Keratinocyte (primary cell): ENCODE data around the gene CFAP73. TPM values are rescaled to one million over a fixed set of nuclear protein-coding genes. Genes with fewer than 3 reads are reported as not detected.

Source experiments
- DNase-seq: peaks from one replicate; pipeline ENCODE4 v3.0.0-alpha.2; 2011; ENCODE audit warnings: low read depth, missing footprints, low spot score
- FAIRE-seq: peaks from 2 replicates; lab custom pipeline; 2011; peaks lifted over from hg19 to GRCh38; lab: Jason Lieb, UNC
- H2AFZ ChIP-seq: 2 replicates; pipeline ENCODE4 v1.6.0; 2012; ENCODE audit warnings: low read length, control low read depth, inconsistent platforms; ENCODE audit not compliant: control insufficient read depth
- H3K27ac ChIP-seq: 2 replicates; pipeline ENCODE4 v1.5.1; 2011; ENCODE audit warnings: low read length; ENCODE audit not compliant: control insufficient read depth, insufficient read depth
- H3K27me3 ChIP-seq: 3 replicates; pipeline ENCODE4 v1.6.0; 2011; ENCODE audit warnings: low read length; ENCODE audit not compliant: control insufficient read depth, insufficient read depth; ENCODE audit errors: extremely low read depth
- H3K36me3 ChIP-seq, 2 experiments: 2 replicates in 1 of 2; 3 replicates in 1 of 2; pipeline ENCODE4 v1.5.1; 2011; ENCODE audit warnings: low read length in 2 of 2, mild to moderate bottlenecking in 1 of 2; ENCODE audit not compliant: control insufficient read depth in 2 of 2, insufficient read depth in 2 of 2; ENCODE audit errors: extremely low read depth in 1 of 2
- H3K4me1 ChIP-seq: 3 replicates; pipeline ENCODE4 v1.5.1; 2011; ENCODE audit warnings: low read length; ENCODE audit not compliant: control insufficient read depth, insufficient read depth; ENCODE audit errors: extremely low read depth
- H3K4me2 ChIP-seq: 3 replicates; pipeline ENCODE4 v1.6.0; 2011; ENCODE audit warnings: low read depth, low read length; ENCODE audit not compliant: control insufficient read depth, insufficient read depth; ENCODE audit errors: extremely low read depth
- H3K4me3 ChIP-seq, 3 experiments: fragments of 200-600 bp in 1 of 3; sonication (generic) in 1 of 3; 2 replicates in 2 of 3; 3 replicates in 1 of 3; pipeline ENCODE4 v1.5.1; 2011 to 2016; ENCODE audit warnings: low read length in 3 of 3, mild to moderate bottlenecking in 3 of 3, control low read depth in 2 of 3, inconsistent platforms in 1 of 3, low read depth in 1 of 3, mixed read lengths in 1 of 3, mixed run types in 1 of 3, moderate library complexity in 1 of 3; ENCODE audit not compliant: control insufficient read depth in 2 of 3, insufficient read depth in 2 of 3; ENCODE audit errors: extremely low read depth in 1 of 3
- H3K79me2 ChIP-seq: 2 replicates; pipeline ENCODE4 v1.6.0; 2012; ENCODE audit warnings: low read length; ENCODE audit not compliant: control insufficient read depth, insufficient read depth
- H3K9ac ChIP-seq: 3 replicates; pipeline ENCODE4 v1.6.0; 2011; ENCODE audit warnings: low read length; ENCODE audit not compliant: control insufficient read depth, insufficient read depth; ENCODE audit errors: extremely low read depth
- H3K9me1 ChIP-seq: 3 replicates; pipeline ENCODE4 v1.6.0; 2011; ENCODE audit warnings: low read length; ENCODE audit not compliant: control insufficient read depth, insufficient read depth; ENCODE audit errors: extremely low read depth
- H3K9me3 ChIP-seq: 2 replicates; pipeline ENCODE4 v1.5.1; 2012; ENCODE audit warnings: low read depth, low read length; ENCODE audit not compliant: control insufficient read depth
- H4K20me1 ChIP-seq: 3 replicates; pipeline ENCODE4 v1.6.0; 2011; ENCODE audit warnings: low read length; ENCODE audit not compliant: control insufficient read depth, insufficient read depth; ENCODE audit errors: extremely low read depth
- CTCF ChIP-seq, 3 experiments: IDR thresholded peaks in 1 of 3; conservative IDR thresholded peaks in 1 of 3; optimal IDR thresholded peaks in 1 of 3; 2 replicates in 2 of 3; 3 replicates in 1 of 3; pipeline versions ENCODE3 to v1.5.1; 2011; ENCODE audit warnings: low read length in 3 of 3, mild to moderate bottlenecking in 3 of 3, moderate library complexity in 2 of 3, control low read depth in 1 of 3, inconsistent platforms in 1 of 3; ENCODE audit not compliant: insufficient read depth in 2 of 3; ENCODE audit errors: extremely low read depth in 1 of 3
- EZH2 ChIP-seq: IDR thresholded peaks from one replicate; pipeline ENCODE4 v1.6.1; 2012; ENCODE audit warnings: inconsistent platforms, mild to moderate bottlenecking, low read length, moderate library complexity
- dilution Hi-C: fragments of 300-500 bp; cut with MboI; formaldehyde crosslinking; loops from one replicate; pipeline ENCODE4 v1.7.0; 2020; ENCODE audit warnings: low sequenced_read_pairs; ENCODE audit not compliant: extremely low pct_ligation_motif_present
- polyA plus RNA-seq, 5 experiments: library from polyadenylated mRNA; depleted of rRNA in 3 of 5; stranded (reverse) in 3 of 5; stranded (forward) in 1 of 5; unstranded in 1 of 5; fragments of >200 nt; gene quantifications; 1 replicate in 1 of 5; 2 replicates in 3 of 5; 3 replicates in 1 of 5; pipeline versions ENCODE4 v1.2.1 to v1.2.3, GENCODE V29; 2011 to 2012; ENCODE audit warnings: missing spikeins in 2 of 5, low read depth in 1 of 5, low replicate concordance in 1 of 5

Gene CFAP73
- polyA plus RNA-seq, 1 donor (not counting 4 experiments of a cell fraction or from before 2014, with no cell fraction given), result not detected

GRCh38 chr12:113129664-113130456 lies 19.7 kb upstream of the CFAP73 start:
- no peak for DNase-seq
- Histone ChIP-seq H3K4me2 (no peak overlapping the region), H3K9ac (no peak overlapping the region), H3K36me3 (no peaks in the 10 kb centered on the region), H3K79me2 (no peaks in the 10 kb centered on the region), H3K27ac (no peak overlapping the region), H3K27me3 (peaks cover 7% of the 10 kb centered on the region), H3K4me3 (no peak overlapping the region), H3K4me1 (no peaks in the 10 kb centered on the region), H3K9me3 (no peaks in the 10 kb centered on the region), H3K9me1 (no peaks in the 10 kb centered on the region), H2AFZ (no peak overlapping the region), H4K20me1 (no peaks in the 10 kb centered on the region)
- TF ChIP-seq CTCF (optimal IDR thresholded peaks at IDR 0.05 in 1 of 3, IDR thresholded peaks at IDR 0.05 in 1 of 3, conservative IDR thresholded peaks at IDR 0.05 in 1 of 3; ENCODE audit: extremely low read depth in 1 of 3, insufficient read depth in 2 of 3, low read length in 3 of 3) (no peak), EZH2 (no peak)
- FAIRE-seq, result no peak
- dilution Hi-C loops, result no loop called here

GRCh38 chr12:113130457-113131135 lies 18.9 kb upstream of the CFAP73 start:
- no peak overlapping the region for H2AFZ ChIP-seq
- H3K9ac ChIP-seq, result no peak overlapping the region
- H3K4me3 ChIP-seq, result no peak overlapping the region
- peaks cover 8% of the 10 kb centered on the region for H3K27me3 ChIP-seq
- H4K20me1 ChIP-seq, result no peaks in the 10 kb centered on the region
- H3K4me2 ChIP-seq, result no peak overlapping the region
- DNase-seq (no peak), FAIRE-seq (no peak)
- no peak overlapping the region for H3K27ac ChIP-seq
- no peaks in the 10 kb centered on the region for H3K4me1 ChIP-seq
- no peak for TF ChIP-seq EZH2
- TF ChIP-seq CTCF (optimal IDR thresholded peaks at IDR 0.05 in 1 of 3, IDR thresholded peaks at IDR 0.05 in 1 of 3, conservative IDR thresholded peaks at IDR 0.05 in 1 of 3; ENCODE audit: extremely low read depth in 1 of 3, insufficient read depth in 2 of 3, low read length in 3 of 3), result peak in 1 of 3 experiments; percentile 35
- H3K9me1 ChIP-seq, result no peaks in the 10 kb centered on the region
- H3K36me3 ChIP-seq, result no peaks in the 10 kb centered on the region
- H3K9me3 ChIP-seq, result no peaks in the 10 kb centered on the region
- dilution Hi-C loops, result no loop called here
- H3K79me2 ChIP-seq, result no peaks in the 10 kb centered on the region
